ENCODE data around the gene GNA12. TPM values are rescaled to one million over a fixed set of nuclear protein-coding genes. Genes with fewer than 3 reads are reported as not detected.
A peak's percentile ranks its signal among the peaks of the same experiment; 100 is the strongest.

The GNA12 gene
- polyA plus RNA-seq, 1 of the 3 experiments (the other 2 are of a cell fraction): 64.8 TPM

DNA sequence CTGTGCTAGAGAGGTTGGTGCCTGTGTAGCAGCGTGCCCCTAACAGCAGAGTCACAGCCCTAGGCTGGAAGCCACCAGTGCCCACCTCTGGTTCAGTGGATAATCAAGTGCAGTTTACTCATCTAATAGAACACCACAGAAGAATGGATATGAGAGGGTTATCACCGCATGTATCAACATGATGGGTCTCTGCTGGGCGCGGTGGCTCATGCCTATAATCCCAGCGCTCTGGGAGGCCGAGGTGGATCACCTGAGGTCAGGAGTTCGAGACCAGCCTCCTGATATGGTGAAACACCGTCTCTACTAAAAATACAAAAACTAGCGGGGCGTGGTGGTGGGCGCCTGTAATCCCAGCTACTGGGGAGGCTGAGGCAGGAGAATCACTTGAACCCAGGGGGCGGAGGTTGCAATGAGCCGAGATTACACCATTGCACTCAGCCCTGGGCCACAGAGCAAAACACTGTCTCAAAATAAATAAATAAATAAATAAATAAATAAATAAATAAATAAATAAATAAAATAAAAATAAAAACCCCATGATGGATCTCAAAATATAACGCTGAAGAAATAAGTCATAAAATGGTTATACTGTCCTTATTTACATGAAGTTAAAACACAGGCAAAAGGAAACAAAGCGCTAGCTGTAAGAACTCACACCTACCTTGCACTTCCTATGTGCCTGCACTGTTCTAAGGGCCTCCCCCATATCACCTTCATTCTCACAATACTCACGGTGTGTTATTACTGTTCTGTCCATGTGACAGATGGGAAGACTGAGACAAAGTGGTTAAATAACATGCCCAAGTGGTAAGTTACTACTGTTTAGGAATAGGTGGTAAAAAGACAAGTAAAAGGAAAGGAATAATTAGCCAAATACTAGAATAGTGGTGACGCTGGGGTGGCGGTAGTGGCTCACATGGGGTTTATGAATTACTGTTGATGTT is 85.2 kb downstream of the GNA12 start:
- Histone ChIP-seq H2AFZ (ENCODE audit: low read depth) (no peak overlapping the region), H3K4me3 (ENCODE audit: low read depth in 2 of 2, low read length in 1 of 2) (peak overlapping the region; percentile 15 to 52; a peak in 3 of 4 replicates), H3K9ac (peak overlapping the region; percentile 64), H3K4me1 (ENCODE audit: control insufficient read depth in 1 of 2, insufficient read depth in 2 of 2, low read depth in 1 of 2, low read length in 1 of 2) (peaks cover 22 to 57% of the 10 kb centered on the region in 2 experiments), H3K36me3 (replicated peaks in 1 of 2; ENCODE audit: control insufficient read depth in 1 of 2, insufficient read depth in 2 of 2, low read length in 1 of 2) (peaks cover 3 to 14% of the 10 kb centered on the region in 2 experiments), H3K4me2 (peak overlapping the region; percentile 76), H3K79me2 (ENCODE audit: insufficient read depth) (peaks cover 40% of the 10 kb centered on the region), H3K9me2 (no peaks in the 10 kb centered on the region), H4K20me1 (ENCODE audit: insufficient read depth) (peaks cover 4% of the 10 kb centered on the region; the same call in 1 of the 2 replicates), H3K27me3 (ENCODE audit: insufficient read depth) (no peaks in the 10 kb centered on the region), H3F3A (replicated peaks; ENCODE audit: insufficient read depth) (peaks cover 41% of the 10 kb centered on the region), H3K9me3 (no peaks in the 10 kb centered on the region), H3K27ac (ENCODE audit: low read depth in 2 of 2, low read length in 1 of 2) (peak overlapping the region; percentile 93 to 97)
- TF ChIP-seq EZH2phosphoT487 (IDR thresholded peaks at IDR 0.05; ENCODE audit: borderline replicate concordance, low read depth): no peak
- no peak for TF ChIP-seq JUND (IDR thresholded peaks at IDR 0.05)
- no peak for DNase-seq
- WGBS (ENCODE audit: low lambda C conversion rate): 95% methylated on average over 17 of the region's 18 CpGs
- POLR2A ChIA-PET: interaction anchor here (1.0 kb wide), 1 partner anchor 170 kb away, joined by 3 read pairs; no protein-coding TSS in a partner anchor
- CTCF ChIA-PET: interaction anchor here (0.6 to 2.9 kb wide), 12 partner anchors 7 to 395 kb away, joined by 3 to 12 read pairs (median 4); no protein-coding TSS in a partner anchor

GRCh38 chr7:2757904-2758672 is 86.0 kb downstream of the GNA12 start:
- 8% methylated on average over 11 of the region's 12 CpGs for WGBS (ENCODE audit: low lambda C conversion rate)
- Histone ChIP-seq H3K79me2 (ENCODE audit: insufficient read depth) (peaks cover 40% of the 10 kb centered on the region), H3K4me3 (ENCODE audit: low read depth in 2 of 2, low read length in 1 of 2) (peak overlapping the region; percentile 20 to 52; a peak in 3 of 4 replicates), H3K9me3 (no peaks in the 10 kb centered on the region), H4K20me1 (ENCODE audit: insufficient read depth) (peaks cover 4% of the 10 kb centered on the region; the same call in 1 of the 2 replicates), H3K27me3 (ENCODE audit: insufficient read depth) (no peaks in the 10 kb centered on the region), H3K36me3 (replicated peaks in 1 of 2; ENCODE audit: control insufficient read depth in 1 of 2, insufficient read depth in 2 of 2, low read length in 1 of 2) (peaks cover 3 to 14% of the 10 kb centered on the region in 2 experiments), H3K4me2 (peak overlapping the region; percentile 76), H3K4me1 (ENCODE audit: control insufficient read depth in 1 of 2, insufficient read depth in 2 of 2, low read depth in 1 of 2, low read length in 1 of 2) (peaks cover 22 to 57% of the 10 kb centered on the region in 2 experiments), H3K27ac (ENCODE audit: low read depth in 2 of 2, low read length in 1 of 2) (peak overlapping the region; percentile 93 to 97), H3F3A (replicated peaks; ENCODE audit: insufficient read depth) (peaks cover 41% of the 10 kb centered on the region), H3K9ac (peak overlapping the region; percentile 64), H3K9me2 (no peaks in the 10 kb centered on the region), H2AFZ (ENCODE audit: low read depth) (no peak overlapping the region)
- ChIA-PET CTCF (interaction anchor here (0.6 to 2.3 kb wide), 11 partner anchors 8 to 139 kb away, joined by 3 to 9 read pairs (median 3); no protein-coding TSS in a partner anchor), POLR2A (interaction anchor here (0.6 to 1.0 kb wide), 2 partner anchors 171 to 1004 kb away, joined by 3 to 8 read pairs; no protein-coding TSS in a partner anchor)
- DNase-seq: peak; percentile 80
- TF ChIP-seq TCF12 (IDR thresholded peaks at IDR 0.05): peak; percentile 96
- peak; percentile 82 for TF ChIP-seq MAX (IDR thresholded peaks at IDR 0.05; ENCODE audit: low read depth)
- peak; percentile 62; the same call in 1 of the 2 replicates for TF ChIP-seq GATA2 (CRISPR knock-in tag; IDR thresholded peaks at IDR 0.05)
- TF ChIP-seq TAF1 (IDR thresholded peaks at IDR 0.05; ENCODE audit: borderline replicate concordance, low read depth, low read length): no peak
- TF ChIP-seq, protein P1, sequence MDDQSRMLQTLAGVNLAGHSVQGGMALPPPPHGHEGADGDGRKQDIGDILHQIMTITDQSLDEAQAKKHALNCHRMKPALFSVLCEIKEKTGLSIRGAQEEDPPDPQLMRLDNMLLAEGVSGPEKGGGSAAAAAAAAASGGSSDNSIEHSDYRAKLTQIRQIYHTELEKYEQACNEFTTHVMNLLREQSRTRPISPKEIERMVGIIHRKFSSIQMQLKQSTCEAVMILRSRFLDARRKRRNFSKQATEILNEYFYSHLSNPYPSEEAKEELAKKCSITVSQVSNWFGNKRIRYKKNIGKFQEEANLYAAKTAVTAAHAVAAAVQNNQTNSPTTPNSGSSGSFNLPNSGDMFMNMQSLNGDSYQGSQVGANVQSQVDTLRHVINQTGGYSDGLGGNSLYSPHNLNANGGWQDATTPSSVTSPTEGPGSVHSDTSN (IDR thresholded peaks at IDR 0.05): peak; percentile 93
- peak; percentile 100 for TF ChIP-seq FOSL2 (IDR thresholded peaks at IDR 0.05; ENCODE audit: borderline replicate concordance, low read depth)
- TF ChIP-seq, protein P2, sequence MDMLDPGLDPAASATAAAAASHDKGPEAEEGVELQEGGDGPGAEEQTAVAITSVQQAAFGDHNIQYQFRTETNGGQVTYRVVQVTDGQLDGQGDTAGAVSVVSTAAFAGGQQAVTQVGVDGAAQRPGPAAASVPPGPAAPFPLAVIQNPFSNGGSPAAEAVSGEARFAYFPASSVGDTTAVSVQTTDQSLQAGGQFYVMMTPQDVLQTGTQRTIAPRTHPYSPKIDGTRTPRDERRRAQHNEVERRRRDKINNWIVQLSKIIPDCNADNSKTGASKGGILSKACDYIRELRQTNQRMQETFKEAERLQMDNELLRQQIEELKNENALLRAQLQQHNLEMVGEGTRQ (IDR thresholded peaks at IDR 0.05; ENCODE audit: borderline replicate concordance, low read depth, low read length): no peak
- TF ChIP-seq POLR2AphosphoS5 (IDR thresholded peaks at IDR 0.05; ENCODE audit: low read depth, low read length): peak; percentile 75; the same call in 1 of the 2 replicates
- TF ChIP-seq SIN3A (IDR thresholded peaks at IDR 0.05; ENCODE audit: borderline replicate concordance, low read depth, low read length): peak; percentile 90; the same call in 1 of the 2 replicates
- no peak for TF ChIP-seq USF1 (IDR thresholded peaks at IDR 0.05; ENCODE audit: borderline replicate concordance, low read depth)
- peak; percentile 25 for TF ChIP-seq RCOR1 (IDR thresholded peaks at IDR 0.05; ENCODE audit: low read length)
- TF ChIP-seq JUND (IDR thresholded peaks at IDR 0.05): peak; percentile 100
- TF ChIP-seq YY1 (IDR thresholded peaks at IDR 0.05; ENCODE audit: low read depth): no peak; the same call in 1 of the 2 replicates
- no peak for TF ChIP-seq NRF1 (IDR thresholded peaks at IDR 0.05; ENCODE audit: low read depth, low read length)
- TF ChIP-seq SMC3 (IDR thresholded peaks at IDR 0.05; ENCODE audit: low read depth, low read length): no peak
- TF ChIP-seq, protein P3, sequence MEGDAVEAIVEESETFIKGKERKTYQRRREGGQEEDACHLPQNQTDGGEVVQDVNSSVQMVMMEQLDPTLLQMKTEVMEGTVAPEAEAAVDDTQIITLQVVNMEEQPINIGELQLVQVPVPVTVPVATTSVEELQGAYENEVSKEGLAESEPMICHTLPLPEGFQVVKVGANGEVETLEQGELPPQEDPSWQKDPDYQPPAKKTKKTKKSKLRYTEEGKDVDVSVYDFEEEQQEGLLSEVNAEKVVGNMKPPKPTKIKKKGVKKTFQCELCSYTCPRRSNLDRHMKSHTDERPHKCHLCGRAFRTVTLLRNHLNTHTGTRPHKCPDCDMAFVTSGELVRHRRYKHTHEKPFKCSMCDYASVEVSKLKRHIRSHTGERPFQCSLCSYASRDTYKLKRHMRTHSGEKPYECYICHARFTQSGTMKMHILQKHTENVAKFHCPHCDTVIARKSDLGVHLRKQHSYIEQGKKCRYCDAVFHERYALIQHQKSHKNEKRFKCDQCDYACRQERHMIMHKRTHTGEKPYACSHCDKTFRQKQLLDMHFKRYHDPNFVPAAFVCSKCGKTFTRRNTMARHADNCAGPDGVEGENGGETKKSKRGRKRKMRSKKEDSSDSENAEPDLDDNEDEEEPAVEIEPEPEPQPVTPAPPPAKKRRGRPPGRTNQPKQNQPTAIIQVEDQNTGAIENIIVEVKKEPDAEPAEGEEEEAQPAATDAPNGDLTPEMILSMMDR (IDR thresholded peaks at IDR 0.05): no peak
- no peak; the same call in 1 of the 2 replicates for TF ChIP-seq FOXM1 (IDR thresholded peaks at IDR 0.05; ENCODE audit: low read depth)
- TF ChIP-seq MEF2A (IDR thresholded peaks at IDR 0.05; ENCODE audit: borderline replicate concordance, low read depth): peak; percentile 86; the same call in 1 of the 2 replicates
